HEK293 (cell line): ENCODE data around the gene SECTM1.

ENCODE experiments used
- EGR2 ChIP-seq: fragments of 450-650 bp; formaldehyde crosslinking; IDR thresholded peaks from 2 replicates; pipeline ENCODE4 v1.5.1; 2016; ENCODE audit warnings: low read depth, missing biosample characterization, missing genetic modification characterization
- HOXA7 ChIP-seq: sonication (generic); formaldehyde crosslinking; IDR thresholded peaks from 2 replicates; pipeline ENCODE4 v1.8.1; 2022; ENCODE audit warnings: missing genetic modification reagents, borderline replicate concordance
- KLF1 ChIP-seq: fragments of 450-650 bp; formaldehyde crosslinking; IDR thresholded peaks from 2 replicates; pipeline ENCODE4 v1.5.1; 2016; ENCODE audit warnings: missing biosample characterization, missing genetic modification characterization
- MZF1 ChIP-seq: fragments of 450-650 bp; formaldehyde crosslinking; IDR thresholded peaks from 2 replicates; pipeline ENCODE4 v1.5.1; 2017; ENCODE audit warnings: missing biosample characterization, missing genetic modification characterization, borderline replicate concordance
- REPIN1 ChIP-seq: fragments of 450-650 bp; formaldehyde crosslinking; IDR thresholded peaks from 2 replicates; pipeline ENCODE4 v1.5.1; 2017; ENCODE audit warnings: missing biosample characterization, missing genetic modification characterization, low read depth
- SP7 ChIP-seq: fragments of 450-650 bp; formaldehyde crosslinking; IDR thresholded peaks from 2 replicates; pipeline ENCODE4 v1.5.1; 2016; ENCODE audit warnings: missing biosample characterization, missing genetic modification characterization
- YY2 ChIP-seq: fragments of 450-650 bp; formaldehyde crosslinking; IDR thresholded peaks from 2 replicates; pipeline ENCODE4 v1.5.1; 2016; ENCODE audit warnings: missing biosample characterization, missing genetic modification characterization
- ZNF157 ChIP-seq: fragments of 450-650 bp; formaldehyde crosslinking; IDR thresholded peaks from 2 replicates; pipeline ENCODE4 v1.5.1; 2016; ENCODE audit warnings: missing biosample characterization, missing genetic modification characterization
- ZNF174 ChIP-seq: fragments of 450-650 bp; formaldehyde crosslinking; IDR thresholded peaks from 2 replicates; pipeline ENCODE4 v1.5.0; 2017; ENCODE audit warnings: missing biosample characterization, mild to moderate bottlenecking, missing genetic modification characterization
- ZNF391 ChIP-seq: fragments of 450-650 bp; formaldehyde crosslinking; IDR thresholded peaks from 2 replicates; pipeline ENCODE4 v1.5.1; 2016; ENCODE audit warnings: low read depth, missing biosample characterization, missing genetic modification characterization, borderline replicate concordance
- ZNF426 ChIP-seq: fragments of 450-650 bp; formaldehyde crosslinking; IDR thresholded peaks from 2 replicates; pipeline ENCODE4 v1.5.1; 2017; ENCODE audit warnings: missing biosample characterization, missing genetic modification characterization, mild to moderate bottlenecking, inconsistent platforms, moderate library complexity
- ZNF561 ChIP-seq: fragments of 450-650 bp; IDR thresholded peaks from 2 replicates; pipeline ENCODE4 v1.5.1; 2018; ENCODE audit warnings: missing biosample characterization, missing genetic modification characterization, borderline replicate concordance
- ZNF600 ChIP-seq: fragments of 450-650 bp; formaldehyde crosslinking; IDR thresholded peaks from 2 replicates; pipeline ENCODE4 v1.5.1; 2016; ENCODE audit warnings: missing biosample characterization, missing genetic modification characterization
- ZNF76 ChIP-seq: fragments of 450-650 bp; formaldehyde crosslinking; IDR thresholded peaks from 2 replicates; pipeline ENCODE4; 2016; ENCODE audit warnings: low read depth, missing biosample characterization, missing genetic modification characterization, borderline replicate concordance
- TF ChIP-seq, protein P1 (sequence below): fragments of 450-650 bp; IDR thresholded peaks from 2 replicates; pipeline ENCODE4 v1.5.1; 2018; ENCODE audit warnings: missing biosample characterization, mild to moderate bottlenecking, missing genetic modification characterization
- TF ChIP-seq, protein P2 (sequence below): fragments of 450-650 bp; formaldehyde crosslinking; IDR thresholded peaks from 2 replicates; pipeline ENCODE4 v1.5.1; 2016; ENCODE audit warnings: missing biosample characterization, missing genetic modification characterization
- TF ChIP-seq, protein P3 (sequence below): fragments of 450-650 bp; formaldehyde crosslinking; IDR thresholded peaks from 2 replicates; pipeline ENCODE4 v1.5.1; 2016; ENCODE audit warnings: missing biosample characterization, missing genetic modification characterization
- TF ChIP-seq, protein P4 (sequence below): fragments of 450-650 bp; formaldehyde crosslinking; IDR thresholded peaks from 2 replicates; pipeline ENCODE4 v1.5.1; 2016; ENCODE audit warnings: missing biosample characterization, missing genetic modification characterization
- TF ChIP-seq, protein P5 (sequence below): fragments of 450-650 bp; formaldehyde crosslinking; IDR thresholded peaks from 2 replicates; pipeline ENCODE4 v1.5.1; 2017; ENCODE audit warnings: missing biosample characterization, missing genetic modification characterization

SECTM1 gene

DNA sequence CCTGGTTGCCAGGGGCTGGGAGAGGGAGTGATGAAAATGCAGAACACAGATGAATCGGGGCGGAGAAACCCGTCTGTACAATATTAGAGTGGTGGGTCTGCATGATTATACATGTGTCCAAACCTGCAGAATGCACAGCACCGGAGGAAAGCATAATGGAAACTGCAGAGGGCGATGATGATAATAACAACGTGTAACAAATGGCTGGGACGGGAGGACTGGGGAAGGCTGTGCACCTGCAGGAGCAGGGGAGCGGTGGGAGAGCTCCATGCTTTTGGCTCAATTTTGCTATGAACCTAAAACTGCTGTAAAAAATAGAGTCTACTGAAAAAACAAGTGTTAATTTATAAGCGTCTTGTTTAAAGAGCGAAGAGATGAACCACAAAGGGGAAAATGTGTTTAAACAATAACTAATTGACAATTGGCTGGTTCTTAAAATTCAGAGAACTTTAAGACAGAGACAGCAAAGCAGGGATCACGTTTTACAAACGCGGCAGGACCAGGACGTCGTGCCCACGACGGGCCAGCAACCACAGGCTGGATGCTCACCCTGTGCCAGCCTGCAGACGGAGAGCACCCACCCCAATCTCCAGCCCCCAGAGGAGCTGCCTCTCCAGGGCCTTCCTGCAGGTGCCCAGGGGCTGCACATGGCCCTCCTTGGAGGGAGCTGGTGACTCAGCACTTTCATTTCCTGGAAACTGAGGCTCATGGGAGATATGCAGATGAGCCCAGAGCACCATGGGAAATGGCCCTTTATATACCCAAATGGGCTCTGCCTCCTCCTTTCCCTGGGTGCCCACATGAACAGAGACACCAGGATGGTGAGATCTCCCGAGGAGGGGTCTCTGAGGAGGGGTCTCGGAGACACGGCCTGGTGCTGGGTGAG is 25.1 kb upstream of the SECTM1 start, which contains the start of gene TEX19 (continued):
- TF ChIP-seq ZNF157 (no peak), MZF1 (tag by site-specific recombination) (no peak; the same call in 1 of the 2 replicates), ZNF426 (tag by site-specific recombination) (no peak), REPIN1 (tag by site-specific recombination) (no peak), YY2 (tag by site-specific recombination) (no peak), ZNF76 (peak; percentile 96), HOXA7 (no peak), ZNF600 (tag by site-specific recombination) (peak; percentile 66; the same call in 1 of the 2 replicates), SP7 (tag by site-specific recombination) (peak; percentile 42; the same call in 1 of the 2 replicates), ZNF174 (tag by site-specific recombination) (no peak), EGR2 (tag by site-specific recombination) (no peak), KLF1 (tag by site-specific recombination) (no peak), ZNF391 (tag by site-specific recombination) (no peak), ZNF561 (tag by site-specific recombination) (no peak)
- TF ChIP-seq, protein P1, sequence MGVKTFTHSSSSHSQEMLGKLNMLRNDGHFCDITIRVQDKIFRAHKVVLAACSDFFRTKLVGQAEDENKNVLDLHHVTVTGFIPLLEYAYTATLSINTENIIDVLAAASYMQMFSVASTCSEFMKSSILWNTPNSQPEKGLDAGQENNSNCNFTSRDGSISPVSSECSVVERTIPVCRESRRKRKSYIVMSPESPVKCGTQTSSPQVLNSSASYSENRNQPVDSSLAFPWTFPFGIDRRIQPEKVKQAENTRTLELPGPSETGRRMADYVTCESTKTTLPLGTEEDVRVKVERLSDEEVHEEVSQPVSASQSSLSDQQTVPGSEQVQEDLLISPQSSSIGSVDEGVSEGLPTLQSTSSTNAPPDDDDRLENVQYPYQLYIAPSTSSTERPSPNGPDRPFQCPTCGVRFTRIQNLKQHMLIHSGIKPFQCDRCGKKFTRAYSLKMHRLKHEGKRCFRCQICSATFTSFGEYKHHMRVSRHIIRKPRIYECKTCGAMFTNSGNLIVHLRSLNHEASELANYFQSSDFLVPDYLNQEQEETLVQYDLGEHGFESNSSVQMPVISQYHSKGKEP (tag by site-specific recombination): no peak
- TF ChIP-seq, protein P2, sequence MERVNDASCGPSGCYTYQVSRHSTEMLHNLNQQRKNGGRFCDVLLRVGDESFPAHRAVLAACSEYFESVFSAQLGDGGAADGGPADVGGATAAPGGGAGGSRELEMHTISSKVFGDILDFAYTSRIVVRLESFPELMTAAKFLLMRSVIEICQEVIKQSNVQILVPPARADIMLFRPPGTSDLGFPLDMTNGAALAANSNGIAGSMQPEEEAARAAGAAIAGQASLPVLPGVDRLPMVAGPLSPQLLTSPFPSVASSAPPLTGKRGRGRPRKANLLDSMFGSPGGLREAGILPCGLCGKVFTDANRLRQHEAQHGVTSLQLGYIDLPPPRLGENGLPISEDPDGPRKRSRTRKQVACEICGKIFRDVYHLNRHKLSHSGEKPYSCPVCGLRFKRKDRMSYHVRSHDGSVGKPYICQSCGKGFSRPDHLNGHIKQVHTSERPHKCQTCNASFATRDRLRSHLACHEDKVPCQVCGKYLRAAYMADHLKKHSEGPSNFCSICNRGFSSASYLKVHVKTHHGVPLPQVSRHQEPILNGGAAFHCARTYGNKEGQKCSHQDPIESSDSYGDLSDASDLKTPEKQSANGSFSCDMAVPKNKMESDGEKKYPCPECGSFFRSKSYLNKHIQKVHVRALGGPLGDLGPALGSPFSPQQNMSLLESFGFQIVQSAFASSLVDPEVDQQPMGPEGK: no peak
- TF ChIP-seq, protein P3, sequence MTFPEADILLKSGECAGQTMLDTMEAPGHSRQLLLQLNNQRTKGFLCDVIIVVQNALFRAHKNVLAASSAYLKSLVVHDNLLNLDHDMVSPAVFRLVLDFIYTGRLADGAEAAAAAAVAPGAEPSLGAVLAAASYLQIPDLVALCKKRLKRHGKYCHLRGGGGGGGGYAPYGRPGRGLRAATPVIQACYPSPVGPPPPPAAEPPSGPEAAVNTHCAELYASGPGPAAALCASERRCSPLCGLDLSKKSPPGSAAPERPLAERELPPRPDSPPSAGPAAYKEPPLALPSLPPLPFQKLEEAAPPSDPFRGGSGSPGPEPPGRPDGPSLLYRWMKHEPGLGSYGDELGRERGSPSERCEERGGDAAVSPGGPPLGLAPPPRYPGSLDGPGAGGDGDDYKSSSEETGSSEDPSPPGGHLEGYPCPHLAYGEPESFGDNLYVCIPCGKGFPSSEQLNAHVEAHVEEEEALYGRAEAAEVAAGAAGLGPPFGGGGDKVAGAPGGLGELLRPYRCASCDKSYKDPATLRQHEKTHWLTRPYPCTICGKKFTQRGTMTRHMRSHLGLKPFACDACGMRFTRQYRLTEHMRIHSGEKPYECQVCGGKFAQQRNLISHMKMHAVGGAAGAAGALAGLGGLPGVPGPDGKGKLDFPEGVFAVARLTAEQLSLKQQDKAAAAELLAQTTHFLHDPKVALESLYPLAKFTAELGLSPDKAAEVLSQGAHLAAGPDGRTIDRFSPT: peak; percentile 99
- TF ChIP-seq, protein P4, sequence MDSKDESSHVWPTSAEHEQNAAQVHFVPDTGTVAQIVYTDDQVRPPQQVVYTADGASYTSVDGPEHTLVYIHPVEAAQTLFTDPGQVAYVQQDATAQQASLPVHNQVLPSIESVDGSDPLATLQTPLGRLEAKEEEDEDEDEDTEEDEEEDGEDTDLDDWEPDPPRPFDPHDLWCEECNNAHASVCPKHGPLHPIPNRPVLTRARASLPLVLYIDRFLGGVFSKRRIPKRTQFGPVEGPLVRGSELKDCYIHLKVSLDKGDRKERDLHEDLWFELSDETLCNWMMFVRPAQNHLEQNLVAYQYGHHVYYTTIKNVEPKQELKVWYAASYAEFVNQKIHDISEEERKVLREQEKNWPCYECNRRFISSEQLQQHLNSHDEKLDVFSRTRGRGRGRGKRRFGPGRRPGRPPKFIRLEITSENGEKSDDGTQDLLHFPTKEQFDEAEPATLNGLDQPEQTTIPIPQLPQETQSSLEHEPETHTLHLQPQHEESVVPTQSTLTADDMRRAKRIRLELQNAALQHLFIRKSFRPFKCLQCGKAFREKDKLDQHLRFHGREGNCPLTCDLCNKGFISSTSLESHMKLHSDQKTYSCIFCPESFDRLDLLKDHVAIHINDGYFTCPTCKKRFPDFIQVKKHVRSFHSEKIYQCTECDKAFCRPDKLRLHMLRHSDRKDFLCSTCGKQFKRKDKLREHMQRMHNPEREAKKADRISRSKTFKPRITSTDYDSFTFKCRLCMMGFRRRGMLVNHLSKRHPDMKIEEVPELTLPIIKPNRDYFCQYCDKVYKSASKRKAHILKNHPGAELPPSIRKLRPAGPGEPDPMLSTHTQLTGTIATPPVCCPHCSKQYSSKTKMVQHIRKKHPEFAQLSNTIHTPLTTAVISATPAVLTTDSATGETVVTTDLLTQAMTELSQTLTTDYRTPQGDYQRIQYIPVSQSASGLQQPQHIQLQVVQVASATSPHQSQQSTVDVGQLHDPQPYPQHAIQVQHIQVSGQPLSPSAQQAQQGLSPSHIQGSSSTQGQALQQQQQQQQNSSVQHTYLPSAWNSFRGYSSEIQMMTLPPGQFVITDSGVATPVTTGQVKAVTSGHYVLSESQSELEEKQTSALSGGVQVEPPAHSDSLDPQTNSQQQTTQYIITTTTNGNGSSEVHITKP (tag by site-specific recombination): no peak
- TF ChIP-seq, protein P5, sequence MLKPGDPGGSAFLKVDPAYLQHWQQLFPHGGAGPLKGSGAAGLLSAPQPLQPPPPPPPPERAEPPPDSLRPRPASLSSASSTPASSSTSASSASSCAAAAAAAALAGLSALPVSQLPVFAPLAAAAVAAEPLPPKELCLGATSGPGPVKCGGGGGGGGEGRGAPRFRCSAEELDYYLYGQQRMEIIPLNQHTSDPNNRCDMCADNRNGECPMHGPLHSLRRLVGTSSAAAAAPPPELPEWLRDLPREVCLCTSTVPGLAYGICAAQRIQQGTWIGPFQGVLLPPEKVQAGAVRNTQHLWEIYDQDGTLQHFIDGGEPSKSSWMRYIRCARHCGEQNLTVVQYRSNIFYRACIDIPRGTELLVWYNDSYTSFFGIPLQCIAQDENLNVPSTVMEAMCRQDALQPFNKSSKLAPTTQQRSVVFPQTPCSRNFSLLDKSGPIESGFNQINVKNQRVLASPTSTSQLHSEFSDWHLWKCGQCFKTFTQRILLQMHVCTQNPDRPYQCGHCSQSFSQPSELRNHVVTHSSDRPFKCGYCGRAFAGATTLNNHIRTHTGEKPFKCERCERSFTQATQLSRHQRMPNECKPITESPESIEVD (tag by site-specific recombination): no peak
